Type B pancreatic cell (in vitro differentiated cells): Measurements from ENCODE around the gene NATD1. TPM values are rescaled to one million over a fixed set of nuclear protein-coding genes. Genes with fewer than 3 reads are reported as not detected.

Experiments
- DNase-seq: peaks from one replicate; pipeline ENCODE4 v3.0.0; 2021; ENCODE audit warnings: mixed read lengths; ENCODE audit not compliant: unreplicated experiment; ENCODE audit errors: extremely low spot score
- H3K27ac Mint-ChIP-seq: 2 replicates; pipeline ENCODE4 v1.8.0; 2021; ENCODE audit warnings: mild to moderate bottlenecking, mixed read lengths
- H3K27me3 Mint-ChIP-seq: 2 replicates; pipeline ENCODE4 v1.8.0; 2021; ENCODE audit warnings: mixed read lengths
- H3K36me3 Mint-ChIP-seq: 2 replicates; pipeline ENCODE4 v1.8.0; 2021; ENCODE audit warnings: mixed read lengths
- H3K4me1 Mint-ChIP-seq: one replicate; pipeline ENCODE4 v1.8.0; 2021; ENCODE audit warnings: mixed read lengths; ENCODE audit not compliant: unreplicated experiment
- H3K4me3 Mint-ChIP-seq: 2 replicates; pipeline ENCODE4 v1.8.0; 2021; ENCODE audit warnings: mild to moderate bottlenecking, mixed read lengths
- H3K9me3 Mint-ChIP-seq: 2 replicates; pipeline ENCODE4 v1.8.0; 2021; ENCODE audit warnings: mixed read lengths
- total RNA-seq: library from RNA; stranded (reverse); gene quantifications from 2 replicates; pipeline ENCODE4 v1.2.1, GENCODE V29; 2021; ENCODE audit warnings: low replicate concordance
- TF ChIP-seq, protein P1 (sequence below): fragments of 200-600 bp; sonication (generic); conservative IDR thresholded peaks from 2 replicates; pipeline ENCODE4 v1.5.0; 2021; ENCODE audit warnings: antibody characterized with exemption, mild to moderate bottlenecking

NATD1 gene
- total RNA-seq, 1 donor from 2014 or later = 10.7 TPM

DNA sequence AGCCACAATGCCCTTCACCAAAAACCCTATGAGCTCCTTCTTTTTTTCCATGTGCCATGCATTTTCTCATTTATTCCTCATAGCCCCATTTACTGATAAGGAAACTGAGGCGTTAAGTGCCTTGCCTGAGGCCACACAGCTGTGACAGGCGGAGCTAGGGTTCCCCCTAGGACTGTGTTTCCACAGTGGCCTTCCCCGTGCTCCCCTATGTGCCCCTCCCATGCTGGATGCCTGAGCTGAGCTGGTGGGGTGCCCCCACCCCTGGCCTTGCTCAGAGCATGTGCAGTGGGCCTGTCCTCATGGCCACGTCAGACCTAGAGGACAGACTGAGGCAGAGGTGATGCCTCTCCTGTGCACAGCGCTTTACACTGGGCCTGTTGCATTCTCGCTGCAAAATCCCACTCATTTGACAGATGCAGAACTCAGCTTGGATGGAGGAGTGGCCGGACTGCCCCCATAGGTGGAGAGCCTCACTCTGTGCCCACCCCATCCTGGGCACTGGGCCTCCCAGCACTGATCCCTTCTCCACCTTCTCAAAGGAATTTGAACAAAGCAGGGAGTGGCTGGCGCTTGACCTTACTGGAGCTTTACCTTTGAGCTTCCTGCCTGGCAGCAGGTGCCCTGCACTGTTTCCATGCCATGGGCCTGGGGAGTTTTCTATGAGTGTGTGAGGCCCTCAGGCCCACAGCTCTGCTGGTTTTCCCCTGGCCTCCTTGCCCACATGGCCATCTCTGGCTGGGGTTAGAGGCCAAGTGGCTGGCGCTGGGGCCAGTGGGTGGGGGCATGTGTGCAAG, 33.9 kb upstream of the NATD1 start:
- Mint-ChIP-seq H3K36me3 (no peaks in the 10 kb centered on the region), H3K9me3 (no peaks in the 10 kb centered on the region), H3K4me1 (peaks cover 13% of the 10 kb centered on the region), H3K27me3 (peaks cover 8% of the 10 kb centered on the region), H3K27ac (peak overlapping the region; percentile 88), H3K4me3 (peak overlapping the region; percentile 90)
- TF ChIP-seq, protein P1, sequence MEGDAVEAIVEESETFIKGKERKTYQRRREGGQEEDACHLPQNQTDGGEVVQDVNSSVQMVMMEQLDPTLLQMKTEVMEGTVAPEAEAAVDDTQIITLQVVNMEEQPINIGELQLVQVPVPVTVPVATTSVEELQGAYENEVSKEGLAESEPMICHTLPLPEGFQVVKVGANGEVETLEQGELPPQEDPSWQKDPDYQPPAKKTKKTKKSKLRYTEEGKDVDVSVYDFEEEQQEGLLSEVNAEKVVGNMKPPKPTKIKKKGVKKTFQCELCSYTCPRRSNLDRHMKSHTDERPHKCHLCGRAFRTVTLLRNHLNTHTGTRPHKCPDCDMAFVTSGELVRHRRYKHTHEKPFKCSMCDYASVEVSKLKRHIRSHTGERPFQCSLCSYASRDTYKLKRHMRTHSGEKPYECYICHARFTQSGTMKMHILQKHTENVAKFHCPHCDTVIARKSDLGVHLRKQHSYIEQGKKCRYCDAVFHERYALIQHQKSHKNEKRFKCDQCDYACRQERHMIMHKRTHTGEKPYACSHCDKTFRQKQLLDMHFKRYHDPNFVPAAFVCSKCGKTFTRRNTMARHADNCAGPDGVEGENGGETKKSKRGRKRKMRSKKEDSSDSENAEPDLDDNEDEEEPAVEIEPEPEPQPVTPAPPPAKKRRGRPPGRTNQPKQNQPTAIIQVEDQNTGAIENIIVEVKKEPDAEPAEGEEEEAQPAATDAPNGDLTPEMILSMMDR = no peak
- no peak for DNase-seq

DNA sequence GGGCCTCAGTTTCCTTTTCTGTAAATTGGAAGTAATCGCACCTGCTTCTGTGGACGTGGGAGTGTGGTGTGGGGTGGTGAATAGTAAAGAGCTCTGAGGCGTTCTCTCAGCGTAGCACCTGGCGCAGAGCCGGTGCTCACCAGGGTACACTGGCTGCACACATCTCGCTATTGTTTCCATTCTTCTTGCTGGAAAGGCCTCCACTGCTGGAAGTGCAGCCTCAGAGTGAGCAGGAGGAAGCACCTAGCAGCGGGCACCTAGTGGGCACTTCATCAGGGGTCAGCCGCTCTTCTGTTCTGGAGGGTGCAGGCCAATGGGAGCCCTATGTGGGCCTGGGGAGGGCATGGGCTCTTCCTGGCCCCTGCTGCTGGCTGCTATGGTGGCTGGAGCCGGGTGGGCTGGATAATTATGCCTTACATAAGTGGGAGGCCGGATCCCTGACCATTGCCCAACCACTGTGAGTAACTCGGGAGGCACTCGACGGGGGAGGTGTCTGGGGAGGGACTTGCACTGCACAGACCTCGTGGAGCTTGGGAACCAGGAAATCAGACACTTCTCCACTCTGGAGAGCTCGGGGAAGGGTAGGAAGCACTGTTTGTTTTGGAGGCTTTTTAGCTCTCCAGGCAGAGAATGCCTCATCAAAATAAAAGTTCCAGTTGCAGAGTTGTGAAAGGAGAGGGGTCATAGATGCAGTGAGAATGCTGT, 33.0 kb upstream of the NATD1 start:
- TF ChIP-seq, protein P1 = no peak
- H3K9me3 Mint-ChIP-seq = no peaks in the 10 kb centered on the region
- peak overlapping the region; percentile 88 for H3K27ac Mint-ChIP-seq
- peak overlapping the region; percentile 90 for H3K4me3 Mint-ChIP-seq
- H3K4me1 Mint-ChIP-seq = peaks cover 13% of the 10 kb centered on the region
- DNase-seq = no peak
- H3K36me3 Mint-ChIP-seq = no peaks in the 10 kb centered on the region
- peaks cover 17% of the 10 kb centered on the region for H3K27me3 Mint-ChIP-seq

DNA sequence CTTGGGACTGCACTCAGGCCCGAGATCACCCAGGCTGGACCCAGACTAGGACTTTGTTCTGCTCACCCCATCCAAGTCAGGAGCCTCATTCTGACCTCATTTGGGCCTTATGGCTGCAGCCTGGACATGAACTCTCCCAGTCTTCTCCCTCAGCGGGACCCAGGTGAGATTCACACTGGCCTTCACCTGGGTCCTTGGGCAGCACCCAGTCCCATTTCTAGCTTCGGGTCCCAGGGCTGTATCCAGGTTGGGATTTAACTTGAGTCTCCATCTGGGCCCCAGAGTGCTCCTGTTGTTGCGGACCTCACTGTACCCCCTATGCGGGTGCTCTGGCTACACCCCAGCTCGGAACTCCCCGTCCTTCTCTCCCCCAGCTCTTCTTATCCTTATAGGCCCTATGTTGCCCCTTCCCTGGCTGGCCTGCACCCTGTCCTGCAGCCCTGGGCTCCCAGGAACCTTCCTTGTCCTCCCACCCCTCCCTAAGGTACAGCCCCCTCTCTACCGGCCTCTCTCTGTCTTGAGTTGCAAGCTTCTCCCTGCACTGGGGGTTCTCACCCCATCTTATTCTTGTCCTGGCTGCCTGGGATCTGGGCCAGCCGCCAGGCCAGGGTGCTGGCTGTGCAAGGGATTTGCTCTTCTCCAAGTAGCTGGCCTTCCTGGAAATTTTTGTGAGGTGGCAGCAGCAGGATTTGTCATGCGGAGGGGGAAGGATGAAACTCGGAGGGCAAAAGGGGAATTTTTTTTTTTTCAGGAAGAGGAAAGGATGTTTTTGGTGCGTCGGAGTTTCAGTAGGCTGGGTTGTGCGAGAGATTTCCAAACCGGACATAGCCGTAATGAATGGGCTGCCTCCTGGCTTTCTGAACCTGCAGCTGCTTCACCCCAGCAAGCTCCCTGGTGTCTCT, 32.2 kb upstream of the NATD1 start:
- TF ChIP-seq, protein P1 = no peak
- peaks cover 20% of the 10 kb centered on the region for H3K27me3 Mint-ChIP-seq
- no peaks in the 10 kb centered on the region for H3K36me3 Mint-ChIP-seq
- H3K4me1 Mint-ChIP-seq = peaks cover 13% of the 10 kb centered on the region
- H3K9me3 Mint-ChIP-seq = no peaks in the 10 kb centered on the region
- H3K27ac Mint-ChIP-seq = peak overlapping the region; percentile 88
- DNase-seq = no peak
- peak overlapping the region; percentile 90 for H3K4me3 Mint-ChIP-seq

DNA sequence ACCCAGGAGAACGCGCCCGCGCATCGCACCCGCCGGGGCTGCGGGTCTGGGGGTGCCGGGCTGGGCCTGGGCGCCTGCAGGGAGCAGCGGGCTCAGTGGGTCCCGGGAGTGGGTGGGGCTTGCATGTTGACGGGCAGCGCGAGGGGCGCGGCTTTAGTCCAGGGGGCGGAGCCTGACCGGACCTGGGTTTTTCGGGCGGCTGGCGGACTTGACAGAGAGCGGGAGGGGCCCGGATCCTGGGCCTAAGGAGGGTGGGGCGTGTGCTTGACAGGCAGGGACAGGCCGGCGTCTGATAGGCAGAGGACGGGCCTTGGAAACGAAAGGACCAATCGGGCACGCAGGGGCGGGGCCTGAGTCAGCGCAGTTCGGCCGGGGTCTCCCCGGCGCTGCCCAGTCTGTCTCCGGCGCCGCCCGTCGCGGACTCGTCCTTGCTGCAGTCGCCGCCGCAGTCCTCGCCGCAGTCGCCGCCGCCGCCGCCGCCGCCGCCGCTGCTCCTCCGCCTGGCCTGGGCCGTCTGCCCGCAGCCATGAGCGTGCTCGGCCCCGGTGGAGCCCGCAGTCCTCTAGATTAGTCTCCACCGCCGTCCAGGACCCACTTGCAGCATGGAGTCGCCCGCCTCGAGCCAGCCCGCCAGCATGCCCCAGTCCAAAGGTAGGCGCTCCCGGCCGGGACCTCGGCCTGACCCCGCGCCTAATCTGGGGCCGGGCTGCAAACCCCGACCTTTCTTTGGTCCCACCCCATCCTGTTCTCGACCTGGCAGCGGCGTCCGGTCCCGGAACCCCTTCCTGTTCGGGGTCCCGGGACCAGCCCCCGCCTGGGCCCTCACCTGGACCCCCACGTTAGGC, 31.3 kb upstream of the NATD1 start, which contains the start of gene MAP2K3:
MAP2K3 (plus strand) TSS at position 393 of the 845 bp plus-strand sequence; CDS start at position 603, 210 bp downstream.
- peak within 1 kb of the TSS; percentile 90 for H3K4me3 Mint-ChIP-seq
- H3K4me1 Mint-ChIP-seq = peaks cover 13% of the 10 kb centered on the region
- DNase-seq = peak; percentile 98
- H3K27ac Mint-ChIP-seq = peak within 1 kb of the TSS; percentile 88
- H3K36me3 Mint-ChIP-seq = no peaks in the 10 kb centered on the region
- TF ChIP-seq, protein P1 = no peak
- H3K9me3 Mint-ChIP-seq = no peaks in the 10 kb centered on the region
- peaks cover 26% of the 10 kb centered on the region for H3K27me3 Mint-ChIP-seq
